HG03064 (cell line): ENCODE data around the gene GTF2F2.

ENCODE experiments used
- ATAC-seq: cut with Tn5 transposase; IDR thresholded peaks from one replicate; pipeline ENCODE4 v1.9.1; 2021; ENCODE audit warnings: low read depth; ENCODE audit not compliant: unreplicated experiment

The GTF2F2 gene

DNA sequence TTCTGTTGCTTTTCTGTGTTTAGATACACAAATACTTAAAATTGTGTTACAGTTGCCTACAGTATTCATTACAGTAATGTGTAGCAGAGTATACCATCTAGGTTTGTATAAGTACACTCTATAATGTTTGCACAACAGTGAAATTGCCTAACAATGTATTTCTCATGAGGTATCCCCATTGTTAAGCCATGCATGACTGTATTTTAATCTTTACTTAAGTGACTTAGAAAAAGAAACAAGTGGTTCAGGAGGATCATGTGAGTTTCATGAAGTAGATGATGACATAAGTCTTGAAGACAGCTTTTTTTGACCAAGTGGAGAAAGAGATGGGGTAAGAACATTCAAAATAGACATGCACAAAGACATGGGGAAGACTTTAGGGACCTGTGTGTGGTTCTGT is 88.9 kb downstream of the GTF2F2 start:
- no peak for ATAC-seq

DNA sequence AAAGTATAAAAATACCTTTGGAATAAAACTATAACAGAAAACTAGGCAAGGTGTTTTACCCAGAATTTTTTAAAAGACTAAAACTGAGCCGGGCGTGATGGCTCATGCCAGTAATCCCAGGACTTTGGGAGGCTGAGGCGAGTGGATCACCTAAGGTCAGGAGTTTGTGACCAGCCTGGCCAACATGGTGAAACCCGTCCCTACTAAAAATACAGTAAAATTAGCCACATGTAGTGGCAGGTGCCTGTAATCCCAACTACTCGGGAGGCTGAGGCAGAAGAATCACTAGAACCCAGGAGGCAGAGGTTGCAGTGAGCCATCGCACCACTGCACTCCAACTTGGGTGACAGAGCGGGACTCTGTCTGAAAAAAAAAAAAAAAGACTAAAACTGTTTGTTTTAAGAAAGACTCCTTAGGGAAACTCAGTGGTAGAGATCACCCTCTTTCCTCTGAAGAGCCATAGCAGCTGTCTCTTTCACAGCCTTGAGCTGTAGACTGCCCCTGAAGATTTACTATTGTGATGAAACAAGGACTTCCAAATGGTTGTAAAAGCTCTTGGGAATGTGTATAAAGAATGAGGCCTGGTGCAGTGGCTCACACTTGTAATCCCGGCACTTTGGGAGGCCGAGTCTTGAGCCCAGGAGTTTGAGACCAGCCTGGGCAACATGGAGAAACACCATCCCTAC is 95.2 kb downstream of the GTF2F2 start:
- no peak for ATAC-seq

GRCh38 chr13:45216193-45216592 is 95.9 kb downstream of the GTF2F2 start:
- ATAC-seq: no peak

GRCh38 chr13:45218689-45219088 is 98.4 kb downstream of the GTF2F2 start:
- ATAC-seq: no peak

GRCh38 chr13:45219123-45219891 is 99.0 kb downstream of the GTF2F2 start:
- no peak for ATAC-seq

GRCh38 chr13:45219938-45220375 is 99.6 kb downstream of the GTF2F2 start:
- no peak for ATAC-seq

- no peak for ATAC-seq
Observed at GRCh38 chr13:45220403-45220802, 100.1 kb downstream of the GTF2F2 start.

GRCh38 chr13:45222516-45222915 is 102.2 kb downstream of the GTF2F2 start:
- ATAC-seq: no peak

DNA sequence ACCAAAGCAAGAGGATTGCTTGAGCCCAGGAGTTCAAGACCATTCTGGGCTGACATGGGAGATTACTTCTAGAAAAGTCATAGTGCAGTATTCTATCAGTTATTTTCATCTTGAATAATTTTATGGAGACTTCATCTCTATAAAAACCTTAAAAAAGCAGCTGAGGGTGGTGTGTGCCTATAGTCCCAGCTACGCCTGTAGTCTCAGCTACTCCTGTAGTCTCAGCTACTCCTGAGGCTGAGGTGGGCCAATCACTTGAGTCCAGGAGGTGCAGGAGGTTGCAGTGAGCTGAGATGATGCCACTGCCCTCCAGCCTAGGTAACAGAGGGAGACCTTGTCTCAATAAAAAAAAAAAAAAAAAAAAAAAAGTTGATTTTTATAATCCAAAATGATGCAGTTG is 102.6 kb downstream of the GTF2F2 start:
- no peak for ATAC-seq

DNA sequence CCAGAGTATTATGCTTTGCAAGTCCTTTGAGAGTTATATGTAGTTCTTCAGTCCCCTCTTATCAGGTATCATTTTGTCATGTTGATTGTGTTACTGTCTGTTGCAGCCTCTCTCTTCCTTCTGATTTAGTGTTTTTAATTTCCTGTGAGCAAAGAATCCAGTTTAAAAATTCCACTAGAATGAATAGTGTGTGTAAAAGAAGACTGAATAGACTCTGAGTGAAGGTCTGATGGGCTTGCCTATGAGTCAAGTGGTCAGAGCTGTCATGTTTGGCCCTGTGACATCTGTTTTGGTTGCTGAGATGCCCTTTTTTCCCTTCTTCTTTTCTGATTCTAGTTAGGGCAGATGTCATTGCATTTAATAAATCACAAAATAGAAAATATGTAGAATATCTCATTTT is 103.9 kb downstream of the GTF2F2 start:
- no peak for ATAC-seq

DNA sequence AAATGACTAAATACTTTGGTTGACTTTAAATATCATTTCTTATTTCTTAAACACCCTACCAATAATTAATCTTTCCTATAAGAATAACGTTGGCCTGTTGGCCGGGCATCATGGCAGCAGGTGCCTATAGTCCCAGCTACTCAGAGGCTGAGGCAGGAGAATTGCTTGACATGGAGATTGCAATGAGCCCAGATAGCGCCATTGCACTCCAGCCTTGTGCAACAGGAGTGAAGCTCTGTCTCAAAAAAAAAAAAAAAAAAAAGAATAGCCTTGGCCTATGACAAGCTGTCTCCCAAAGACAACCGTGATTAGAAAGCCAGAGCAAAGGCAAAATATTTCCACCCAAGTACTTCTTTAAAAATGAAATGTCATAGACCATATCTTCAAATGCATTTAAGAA is 105.1 kb downstream of the GTF2F2 start:
- no peak for ATAC-seq

- ATAC-seq: no peak
Observed at GRCh38 chr13:45226024-45226423, 105.7 kb downstream of the GTF2F2 start.

DNA sequence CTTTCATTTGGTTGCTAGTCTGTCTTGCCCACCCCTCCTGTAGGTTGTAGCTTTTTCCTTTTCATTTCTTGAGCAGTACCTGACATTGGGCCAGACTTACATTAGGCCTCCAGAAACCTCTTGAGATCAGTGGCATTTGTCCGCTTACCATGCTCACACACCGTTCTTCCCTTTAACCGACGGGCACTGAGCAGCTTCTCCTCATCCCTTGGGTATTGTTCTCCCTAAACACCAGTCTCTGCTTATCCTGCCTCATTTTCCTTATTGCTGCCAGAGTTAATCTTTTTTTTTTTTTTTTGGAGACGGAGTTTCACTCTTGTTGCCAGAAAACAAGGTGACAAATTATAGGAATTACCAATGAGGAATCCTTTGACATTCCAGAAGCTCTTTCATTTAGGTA is 107.7 kb downstream of the GTF2F2 start:
- ATAC-seq: no peak

DNA sequence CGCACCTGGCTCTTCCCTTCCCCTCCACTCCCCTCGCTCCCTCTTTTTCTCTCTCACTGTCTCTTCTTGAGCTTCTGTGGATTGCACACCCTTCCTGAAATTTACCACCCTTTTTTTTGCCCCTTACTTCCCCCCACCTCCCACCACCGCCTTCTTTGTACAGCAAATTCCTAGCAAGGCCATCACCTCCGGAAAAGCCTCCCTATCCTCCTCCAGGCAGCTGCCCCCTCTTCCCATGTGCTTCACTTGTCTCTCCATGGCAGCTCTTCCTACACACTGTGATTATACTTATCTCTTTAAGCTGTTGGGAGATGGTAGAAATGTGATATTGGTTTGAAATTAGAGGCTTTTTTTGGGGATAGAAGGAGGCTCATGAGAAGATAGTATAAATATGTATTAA is 108.9 kb downstream of the GTF2F2 start:
- no peak for ATAC-seq

DNA sequence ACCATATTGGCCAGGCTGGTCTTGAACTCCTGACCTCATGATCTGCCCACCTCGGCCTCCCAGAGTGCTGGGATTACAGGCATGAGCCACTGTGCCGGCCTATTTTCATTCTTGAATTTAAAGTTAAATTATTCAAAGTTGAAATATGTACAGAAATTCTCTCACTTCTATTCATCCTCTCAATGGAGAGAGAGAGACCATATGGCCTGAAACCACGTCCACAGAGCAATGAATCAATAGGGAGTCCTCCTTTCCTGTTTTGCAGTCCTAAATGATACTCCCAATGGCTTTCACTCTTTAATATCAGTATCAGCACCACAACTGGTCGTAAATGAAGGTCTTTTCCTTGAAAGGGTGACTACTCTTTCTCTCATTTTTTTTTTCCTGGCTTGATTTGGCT is 111.0 kb downstream of the GTF2F2 start:
- no peak for ATAC-seq

GRCh38 chr13:45231722-45232121 is 111.4 kb downstream of the GTF2F2 start:
- no peak for ATAC-seq

DNA sequence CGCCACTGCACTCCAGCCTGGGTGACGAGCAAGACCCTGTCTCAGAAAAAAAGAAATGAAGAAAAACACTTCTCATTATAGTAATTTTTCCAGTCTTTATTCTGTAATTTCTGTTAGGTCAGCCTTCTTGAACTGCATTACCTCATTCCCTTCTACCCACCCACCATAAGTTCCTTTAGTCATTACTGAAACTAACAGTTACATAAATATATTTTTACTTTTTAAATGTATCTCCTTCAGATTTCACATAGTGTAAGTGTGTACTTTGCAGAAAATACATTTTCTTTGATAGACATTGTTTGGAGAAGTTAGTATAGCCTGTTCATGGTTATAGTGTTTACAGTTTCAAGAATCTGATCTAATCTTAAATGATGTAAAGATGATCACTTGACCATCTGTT is 112.3 kb downstream of the GTF2F2 start:
- no peak for ATAC-seq

DNA sequence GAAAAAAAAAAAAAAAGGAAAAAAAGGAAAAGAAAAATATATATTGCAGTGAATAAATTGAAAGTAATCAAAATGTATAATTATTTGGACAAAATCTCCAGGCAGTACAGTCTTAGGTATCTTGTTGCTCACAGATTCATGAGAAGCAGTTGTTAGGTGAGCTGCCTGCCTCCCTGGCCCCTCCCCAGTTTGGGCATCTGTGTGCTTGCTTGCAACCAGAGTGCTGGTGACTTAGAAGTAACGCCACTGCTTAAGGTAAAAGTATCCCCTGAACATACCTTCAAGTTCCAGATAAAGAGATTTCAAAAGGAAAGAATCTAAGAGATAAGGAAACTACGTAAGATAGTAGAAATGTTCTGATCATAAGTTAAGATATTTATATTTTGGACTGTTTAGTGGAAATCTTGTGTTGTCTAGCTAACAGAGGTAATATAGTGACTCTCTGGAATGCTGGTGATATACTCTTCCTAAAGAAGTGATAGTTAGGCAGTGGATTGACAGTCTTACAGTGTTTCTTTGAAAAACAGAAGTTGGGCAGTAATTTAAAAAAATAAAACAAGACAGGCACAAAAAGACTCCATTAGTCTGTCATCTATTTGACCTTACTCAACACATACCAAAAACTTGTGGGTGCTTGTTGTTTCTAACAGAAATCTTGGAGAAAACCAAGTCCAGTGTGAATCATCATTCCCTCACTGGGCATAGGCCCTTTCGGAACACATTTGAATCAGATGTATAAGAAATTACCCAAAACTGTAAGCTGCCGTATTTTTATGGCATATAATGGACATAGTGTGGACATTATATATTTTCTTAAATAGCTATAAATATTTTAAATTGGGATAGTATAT is 118.9 kb downstream of the GTF2F2 start:
- ATAC-seq: no peak

DNA sequence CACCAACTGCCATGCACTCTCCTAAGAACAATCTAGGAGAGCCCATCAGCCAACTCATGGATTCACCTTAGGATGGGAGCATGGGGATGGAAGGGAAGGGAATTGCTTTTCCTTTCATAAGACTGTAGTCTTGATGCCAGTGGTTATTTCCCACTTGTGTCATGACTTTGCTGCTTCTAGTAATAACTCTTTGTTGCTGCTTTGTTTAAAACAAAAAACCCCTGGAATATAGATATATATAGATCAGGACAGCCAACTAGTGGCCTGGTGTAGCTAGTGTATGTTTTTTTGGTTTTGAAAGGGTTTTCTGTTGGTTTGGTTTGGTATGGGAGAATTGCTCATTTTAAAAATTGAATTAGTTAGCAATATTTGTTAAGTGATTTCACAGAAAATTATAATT is 119.8 kb downstream of the GTF2F2 start:
- no peak for ATAC-seq

- no peak for ATAC-seq
Observed at GRCh38 chr13:45242070-45242469, 121.8 kb downstream of the GTF2F2 start.

GRCh38 chr13:45242524-45242923 is 122.2 kb downstream of the GTF2F2 start:
- ATAC-seq: no peak
